H9 (cell line): Measurements from ENCODE around the gene DHRS13. TPM values are rescaled to one million over a fixed set of nuclear protein-coding genes. Genes with fewer than 3 reads are reported as not detected.

Source experiments
- DNase-seq: peaks from one replicate; pipeline ENCODE4 v3.0.0-alpha.2; 2017
- H2AFZ ChIP-seq: one replicate; pipeline ENCODE4 v1.6.1; 2013; ENCODE audit warnings: mild to moderate bottlenecking, low read length, control low read depth, moderate library complexity
- H2AK5ac ChIP-seq: 2 replicates; pipeline ENCODE4 v1.6.1; 2013; ENCODE audit warnings: low read length, control low read depth, mixed read lengths; ENCODE audit not compliant: insufficient read length
- H2BK120ac ChIP-seq: one replicate; pipeline ENCODE4 v1.6.1; 2013; ENCODE audit warnings: low read depth, mild to moderate bottlenecking, low read length, control low read depth, inconsistent platforms; ENCODE audit not compliant: poor library complexity, severe bottlenecking
- H2BK12ac ChIP-seq: 2 replicates; pipeline ENCODE4 v1.6.1; 2013; ENCODE audit warnings: low read length, control low read depth, mixed read lengths, low read depth; ENCODE audit not compliant: insufficient read length
- H2BK15ac ChIP-seq: 2 replicates; pipeline ENCODE4 v1.6.1; 2013; ENCODE audit warnings: low read depth, low read length, control low read depth
- H2BK20ac ChIP-seq: one replicate; pipeline ENCODE4 v1.6.1; 2013; ENCODE audit warnings: low read depth, mild to moderate bottlenecking, low read length, control low read depth, inconsistent platforms; ENCODE audit not compliant: poor library complexity, severe bottlenecking
- H2BK5ac ChIP-seq: 2 replicates; pipeline ENCODE4 v1.6.1; 2013; ENCODE audit warnings: low read length, control low read depth, mixed read lengths; ENCODE audit not compliant: insufficient read length
- H3K14ac ChIP-seq: 2 replicates; pipeline ENCODE4 v1.6.1; 2013; ENCODE audit warnings: low read length, control low read depth; ENCODE audit not compliant: insufficient read depth
- H3K18ac ChIP-seq: 2 replicates; pipeline ENCODE4 v1.6.1; 2013; ENCODE audit warnings: low read depth, mild to moderate bottlenecking, mixed read lengths, low read length, control low read depth; ENCODE audit not compliant: insufficient read length
- H3K23ac ChIP-seq: 2 replicates; pipeline ENCODE4 v1.6.1; 2013; ENCODE audit warnings: low read length, control low read depth, mixed read lengths, low read depth; ENCODE audit not compliant: insufficient read length
- H3K23me2 ChIP-seq: 2 replicates; pipeline ENCODE4 v1.6.1; 2013; ENCODE audit warnings: low read depth, mild to moderate bottlenecking, mixed read lengths, low read length, control low read depth; ENCODE audit not compliant: insufficient read length, poor library complexity, severe bottlenecking
- H3K27ac ChIP-seq: 2 replicates; pipeline ENCODE4 v1.5.1; 2013; ENCODE audit warnings: low read length, control low read depth, mixed read lengths, low read depth; ENCODE audit not compliant: insufficient read length
- H3K27me3 ChIP-seq: 2 replicates; pipeline ENCODE4 v1.6.1; 2013; ENCODE audit warnings: low read length, control low read depth, inconsistent platforms; ENCODE audit not compliant: insufficient read depth
- H3K4ac ChIP-seq: 2 replicates; pipeline ENCODE4 v1.6.1; 2013; ENCODE audit warnings: low read depth, mild to moderate bottlenecking, control low read depth, inconsistent platforms, low read length, moderate library complexity
- H3K4me1 ChIP-seq: 2 replicates; pipeline ENCODE4 v1.6.1; 2013; ENCODE audit warnings: low read length, control low read depth, inconsistent platforms; ENCODE audit not compliant: insufficient read depth
- H3K4me2 ChIP-seq: 2 replicates; pipeline ENCODE4 v1.6.1; 2013; ENCODE audit warnings: low read length, control low read depth, mixed read lengths; ENCODE audit not compliant: insufficient read length, insufficient read depth
- H3K56ac ChIP-seq: 2 replicates; pipeline ENCODE4 v1.6.1; 2013; ENCODE audit warnings: low read depth, mild to moderate bottlenecking, mixed read lengths, low read length, control low read depth; ENCODE audit not compliant: insufficient read length
- H3K79me1 ChIP-seq: 2 replicates; pipeline ENCODE4 v1.6.1; 2013; ENCODE audit warnings: low read depth, mild to moderate bottlenecking, moderate library complexity, low read length, control low read depth, inconsistent platforms; ENCODE audit not compliant: insufficient read depth, poor library complexity, severe bottlenecking
- H3K79me2 ChIP-seq: 2 replicates; pipeline ENCODE4 v1.6.1; 2013; ENCODE audit warnings: low read length, control low read depth, inconsistent platforms; ENCODE audit not compliant: insufficient read depth
- H3K9ac ChIP-seq: 2 replicates; pipeline ENCODE4 v1.6.1; 2013; ENCODE audit warnings: low read length, control low read depth, mixed read lengths; ENCODE audit not compliant: insufficient read length; ENCODE audit errors: extremely low read depth
- H3K9me3 ChIP-seq: one replicate; pipeline ENCODE4 v1.6.1; 2013; ENCODE audit warnings: low read depth, low read length, inconsistent platforms; ENCODE audit not compliant: control insufficient read depth
- H3T11ph ChIP-seq: one replicate; pipeline ENCODE4 v1.6.1; 2013; ENCODE audit warnings: mild to moderate bottlenecking, low read length, control low read depth, inconsistent platforms
- H4K20me1 ChIP-seq: one replicate; pipeline ENCODE4 v1.6.1; 2013; ENCODE audit not compliant: control insufficient read depth, insufficient read length, insufficient read depth
- H4K5ac ChIP-seq: 2 replicates; pipeline ENCODE4 v1.6.1; 2013; ENCODE audit warnings: low read depth, mild to moderate bottlenecking, mixed read lengths, low read length, control low read depth; ENCODE audit not compliant: insufficient read length
- H4K8ac ChIP-seq: replicated peaks from 2 replicates; pipeline ENCODE4 v1.6.1; 2013; ENCODE audit warnings: low read length, control low read depth, mixed read lengths, low read depth; ENCODE audit not compliant: insufficient read length
- H4K91ac ChIP-seq: 2 replicates; pipeline ENCODE4 v1.6.1; 2013; ENCODE audit warnings: low read depth, mild to moderate bottlenecking, moderate library complexity, mixed read lengths, low read length, control low read depth; ENCODE audit not compliant: insufficient read length
- H3K27ac Mint-ChIP-seq, 3 experiments: 2 replicates in 2 of 3; 3 replicates in 1 of 3; pipeline ENCODE4 v1.8.0; 2020 to 2021; ENCODE audit warnings: mixed read lengths in 3 of 3, mild to moderate bottlenecking in 1 of 3, moderate library complexity in 1 of 3
- H3K27me3 Mint-ChIP-seq: 2 replicates; pipeline ENCODE4 v1.8.0; 2021; ENCODE audit warnings: low read depth, mild to moderate bottlenecking, moderate library complexity, mixed read lengths
- H3K36me3 Mint-ChIP-seq, 3 experiments: 2 replicates in 2 of 3; 3 replicates in 1 of 3; pipeline ENCODE4 v1.8.0; 2020 to 2021; ENCODE audit warnings: low read depth in 3 of 3, mixed read lengths in 3 of 3; ENCODE audit not compliant: insufficient read depth in 1 of 3
- H3K4me1 Mint-ChIP-seq, 2 experiments: 2 replicates each; pipeline ENCODE4 v1.8.0; 2020; ENCODE audit warnings: mixed read lengths in 2 of 2
- H3K4me3 Mint-ChIP-seq, 2 experiments: 2 replicates in 1 of 2; 3 replicates in 1 of 2; pipeline ENCODE4 v1.8.0; 2020 to 2021; ENCODE audit warnings: mild to moderate bottlenecking in 2 of 2, mixed read lengths in 2 of 2, moderate library complexity in 1 of 2
- H3K9me3 Mint-ChIP-seq, 2 experiments: 2 replicates in 1 of 2; 3 replicates in 1 of 2; pipeline ENCODE4 v1.8.0; 2020; ENCODE audit warnings: mild to moderate bottlenecking in 2 of 2, mixed read lengths in 2 of 2, moderate library complexity in 1 of 2
- CTCF ChIP-seq: fragments of 200-600 bp; sonication (generic); conservative IDR thresholded peaks from 3 replicates; pipeline ENCODE4 v1.8.0; 2021; ENCODE audit warnings: antibody characterized with exemption, mild to moderate bottlenecking
- WGBS: extraction: QIAGEN DNeasy Blood & Tissue Kit; methylation state at CpG from one replicate; pipeline ENCODE4 v1.1.7; 2013; ENCODE audit warnings: missing lambda C conversion rate, low lambda C conversion rate, mixed read lengths; ENCODE audit not compliant: insufficient read length; ENCODE audit errors: extremely low coverage; 5-methylcytosine and 5-hydroxymethylcytosine counted together
- total RNA-seq: library from RNA; stranded (reverse); gene quantifications from 2 replicates; pipeline ENCODE4 v1.2.1, GENCODE V29; 2021

Gene DHRS13
- total RNA-seq, 1 experiment from 2014 or later, result 29.6 TPM

- Mint-ChIP-seq H3K4me3 (no peak overlapping the region), H3K9me3 (no peaks in the 10 kb centered on the region), H3K4me1 (peaks cover 14 to 19% of the 10 kb centered on the region in 2 experiments), H3K36me3 (peaks cover 0 to 3% (median 0%) of the 10 kb centered on the region in 3 experiments; a peak in 1 of 7 replicates), H3K27ac (no peak overlapping the region; a peak in 2 of 7 replicates), H3K27me3 (peaks cover 12% of the 10 kb centered on the region)
- no peak overlapping the region for H3T11ph ChIP-seq
- H2BK5ac ChIP-seq, result no peak overlapping the region
- no peaks in the 10 kb centered on the region for H3K79me1 ChIP-seq
- H3K14ac ChIP-seq, result no peak overlapping the region
- H3K9me3 ChIP-seq, result no peaks in the 10 kb centered on the region
- H3K4me1 ChIP-seq, result no peaks in the 10 kb centered on the region; the same call in 1 of the 2 replicates
- no peak overlapping the region for H2BK12ac ChIP-seq
- no peak for TF ChIP-seq CTCF
- H3K4ac ChIP-seq, result no peak overlapping the region
- H2BK20ac ChIP-seq, result no peak overlapping the region
- H3K27ac ChIP-seq, result no peak overlapping the region
- no peak overlapping the region for H3K56ac ChIP-seq
- H3K18ac ChIP-seq, result no peak overlapping the region
- H2BK120ac ChIP-seq, result no peak overlapping the region
- no peak overlapping the region for H3K4me2 ChIP-seq
- H4K91ac ChIP-seq, result no peak overlapping the region
- H4K8ac ChIP-seq, result no peak overlapping the region
- no peak overlapping the region for H2AFZ ChIP-seq
- H4K5ac ChIP-seq, result no peak overlapping the region
- no peaks in the 10 kb centered on the region for H4K20me1 ChIP-seq
- DNase-seq, result no peak
- H2BK15ac ChIP-seq, result no peak overlapping the region
- H3K79me2 ChIP-seq, result no peaks in the 10 kb centered on the region
- H3K23ac ChIP-seq, result no peak overlapping the region
- no peak overlapping the region for H2AK5ac ChIP-seq
- H3K27me3 ChIP-seq, result no peaks in the 10 kb centered on the region
- WGBS, result no CpG with 5 or more reads among the region's 7 CpGs
- H3K23me2 ChIP-seq, result no peaks in the 10 kb centered on the region
- H3K9ac ChIP-seq, result no peak overlapping the region
Measured at GRCh38 chr17:28867276-28867675, 35.6 kb downstream of the DHRS13 start.
